Prostate gland (tissue), 2 donors: ENCODE results near the gene NTN1.

Source experiments
- POLR2A ChIP-seq: fragments of 450-650 bp; IDR thresholded peaks from one replicate; pipeline ENCODE4 v1.6.1; 2016; ENCODE audit warnings: antibody characterized with exemption, mild to moderate bottlenecking
- POLR2AphosphoS5 ChIP-seq: sonication (generic); formaldehyde crosslinking; IDR thresholded peaks from one replicate; pipeline ENCODE4 v1.6.1; 2017; ENCODE audit warnings: antibody characterized with exemption
- TF ChIP-seq, protein P1 (sequence below), 4 experiments: fragments of 200-600 bp in 2 of 4; fragments of 450-650 bp in 2 of 4; sonication (generic) in 2 of 4; IDR thresholded peaks; 1 replicate in 3 of 4; 2 replicates in 1 of 4; pipeline ENCODE4 v1.5.1; 2016 to 2019; ENCODE audit warnings: antibody characterized with exemption in 4 of 4, mild to moderate bottlenecking in 2 of 4, moderate library complexity in 2 of 4

- TF ChIP-seq, protein P1, sequence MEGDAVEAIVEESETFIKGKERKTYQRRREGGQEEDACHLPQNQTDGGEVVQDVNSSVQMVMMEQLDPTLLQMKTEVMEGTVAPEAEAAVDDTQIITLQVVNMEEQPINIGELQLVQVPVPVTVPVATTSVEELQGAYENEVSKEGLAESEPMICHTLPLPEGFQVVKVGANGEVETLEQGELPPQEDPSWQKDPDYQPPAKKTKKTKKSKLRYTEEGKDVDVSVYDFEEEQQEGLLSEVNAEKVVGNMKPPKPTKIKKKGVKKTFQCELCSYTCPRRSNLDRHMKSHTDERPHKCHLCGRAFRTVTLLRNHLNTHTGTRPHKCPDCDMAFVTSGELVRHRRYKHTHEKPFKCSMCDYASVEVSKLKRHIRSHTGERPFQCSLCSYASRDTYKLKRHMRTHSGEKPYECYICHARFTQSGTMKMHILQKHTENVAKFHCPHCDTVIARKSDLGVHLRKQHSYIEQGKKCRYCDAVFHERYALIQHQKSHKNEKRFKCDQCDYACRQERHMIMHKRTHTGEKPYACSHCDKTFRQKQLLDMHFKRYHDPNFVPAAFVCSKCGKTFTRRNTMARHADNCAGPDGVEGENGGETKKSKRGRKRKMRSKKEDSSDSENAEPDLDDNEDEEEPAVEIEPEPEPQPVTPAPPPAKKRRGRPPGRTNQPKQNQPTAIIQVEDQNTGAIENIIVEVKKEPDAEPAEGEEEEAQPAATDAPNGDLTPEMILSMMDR (IDR thresholded peaks at IDR 0.05) = no peak
- TF ChIP-seq POLR2A (no peak), POLR2AphosphoS5 (no peak)
Measured at GRCh38 chr17:9285602-9286427, 264.5 kb downstream of the NTN1 start.
